RPMI7951 (cell line): ENCODE measurements around the gene ASPHD2. TPM values are rescaled to one million over a fixed set of nuclear protein-coding genes. Genes with fewer than 3 reads are reported as not detected.
"Not testable (repeated sequence)": the region's sequence is repeated elsewhere in the genome, so short reads cannot be mapped to it uniquely, and the experiment has no call there.

ENCODE experiments used
- DNase-seq: peaks from one replicate; pipeline ENCODE4 v3.0.0-alpha.2; 2012; ENCODE audit warnings: low read depth
- total RNA-seq: library from RNA; depleted of rRNA; stranded (reverse); fragments of >200 nt; shearing (Covaris generic); gene quantifications from 2 replicates; pipeline ENCODE4 v1.2.3, GENCODE V29; 2014; rRNA removed

Gene ASPHD2
- total RNA-seq: 1.4 and 2.2 TPM in 2 replicates

GRCh38 chr22:26428515-26429457 is at the start of gene ASPHD2:
ASPHD2 (plus strand) TSS chr22:26429260; CDS start chr22:26433616, 4,356 bp downstream.
- peak; percentile 69 for DNase-seq

GRCh38 chr22:26380072-26380830 is 48.8 kb upstream of the ASPHD2 start:
- DNase-seq: no peak

DNA sequence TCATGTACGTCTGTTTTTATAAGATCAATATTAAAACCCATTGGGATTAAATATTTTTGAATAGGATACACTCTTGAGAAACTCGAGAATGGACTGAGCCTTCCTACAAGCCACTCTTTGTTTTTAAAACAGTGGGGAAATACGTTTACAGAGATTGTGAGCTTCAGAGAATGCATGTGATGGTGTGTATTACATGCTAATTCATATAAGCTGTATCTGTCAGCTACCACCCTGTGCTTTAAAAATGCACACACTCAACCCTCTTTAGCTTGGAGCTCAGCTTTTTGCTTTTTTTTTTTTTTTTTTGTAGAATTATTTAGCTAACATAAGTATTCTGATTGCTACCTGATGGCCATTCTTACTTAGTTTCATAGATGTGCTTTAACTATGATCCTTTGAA is 46.3 kb upstream of the ASPHD2 start:
- no peak for DNase-seq

DNA sequence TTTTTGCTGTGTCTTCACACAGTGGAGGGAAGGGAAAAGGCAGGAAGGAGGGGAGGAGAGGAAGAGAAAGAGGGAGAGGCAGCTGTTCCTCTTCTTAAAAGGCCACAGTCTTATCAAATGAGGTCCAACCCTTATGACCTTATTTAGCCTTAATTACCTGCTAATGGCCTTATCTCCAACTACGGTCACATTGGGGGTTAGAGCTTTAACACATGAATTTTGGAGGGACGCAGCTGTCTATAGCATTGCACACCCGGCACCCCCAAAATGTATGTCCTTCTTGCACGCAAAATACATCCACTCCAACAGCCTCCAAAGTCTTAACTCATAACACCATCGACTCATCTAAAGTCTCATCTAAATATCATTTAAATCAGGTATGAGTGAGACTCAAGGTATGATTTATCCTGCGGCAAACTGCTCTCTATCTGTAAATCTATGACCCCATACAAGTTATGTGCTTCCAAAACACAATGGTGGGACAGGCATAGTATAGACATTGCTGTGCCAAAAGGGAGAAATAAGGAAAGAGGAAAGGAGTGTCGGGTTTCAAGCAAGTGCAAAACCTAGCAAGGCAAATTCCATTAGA is 45.0 kb upstream of the ASPHD2 start:
- DNase-seq: no peak

- no peak for DNase-seq
Observed at GRCh38 chr22:26385164-26385563, 43.9 kb upstream of the ASPHD2 start.

DNA sequence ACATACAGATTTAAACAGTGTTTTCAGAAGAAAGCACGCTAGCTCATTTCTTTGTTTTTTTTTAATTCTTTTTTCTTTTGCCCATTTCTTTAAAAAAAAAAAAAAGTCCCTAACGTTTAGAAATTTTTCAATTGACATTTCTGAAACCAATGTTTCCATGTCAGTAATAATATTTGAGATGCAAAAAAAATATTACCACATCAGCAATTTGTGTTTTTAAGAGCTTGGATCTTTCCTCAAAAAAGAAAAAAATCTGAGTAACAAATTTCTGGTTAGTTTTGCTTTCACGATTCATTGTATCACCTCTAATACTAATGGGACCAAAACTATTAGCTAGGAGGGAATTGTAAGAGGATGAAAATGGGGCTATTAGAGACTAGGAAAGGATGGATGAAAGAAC is 39.9 kb upstream of the ASPHD2 start:
- DNase-seq: no peak

DNA sequence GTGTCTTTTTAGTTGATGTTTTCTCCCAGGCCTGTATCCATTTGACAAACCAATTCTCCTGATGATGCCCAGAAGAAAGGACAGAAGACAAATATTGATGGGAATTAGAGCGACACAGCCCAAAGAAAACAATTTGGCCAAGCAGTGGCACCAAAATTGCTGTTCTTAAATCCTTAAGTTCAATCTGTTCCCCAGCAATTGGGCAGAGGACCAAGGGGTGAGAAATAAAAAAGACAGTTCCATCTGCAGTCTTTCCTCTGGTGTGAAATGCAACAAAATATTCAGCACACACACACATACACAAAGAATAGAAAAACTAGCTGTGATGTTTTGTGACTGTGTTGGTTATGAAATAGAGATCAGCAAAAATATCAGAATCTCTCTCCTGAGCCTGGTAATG is 38.0 kb upstream of the ASPHD2 start:
- DNase-seq: no peak

DNA sequence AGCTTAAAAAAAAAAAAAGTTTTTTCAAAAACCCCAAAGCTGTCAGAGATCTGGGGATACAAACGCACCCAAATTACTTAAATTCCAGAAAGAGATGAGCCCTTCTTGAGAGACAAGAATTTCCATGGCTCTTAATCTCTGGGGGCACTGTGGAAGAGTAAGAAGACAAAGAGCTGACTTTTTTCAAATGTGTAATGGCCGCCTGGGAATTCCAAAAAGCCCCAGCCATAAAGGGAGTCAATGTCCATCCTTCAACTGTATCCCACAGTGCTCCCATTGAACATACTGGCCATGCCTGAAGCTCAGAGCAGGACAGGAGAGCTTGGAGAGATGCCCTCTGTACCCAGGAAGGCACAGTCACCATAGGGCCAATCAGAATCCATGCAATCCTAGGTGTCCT is 37.4 kb upstream of the ASPHD2 start:
- no peak for DNase-seq

- no peak for DNase-seq
Observed at GRCh38 chr22:26393929-26394328, 35.1 kb upstream of the ASPHD2 start.

- DNase-seq: no peak
Observed at GRCh38 chr22:26394777-26395176, 34.3 kb upstream of the ASPHD2 start.

DNA sequence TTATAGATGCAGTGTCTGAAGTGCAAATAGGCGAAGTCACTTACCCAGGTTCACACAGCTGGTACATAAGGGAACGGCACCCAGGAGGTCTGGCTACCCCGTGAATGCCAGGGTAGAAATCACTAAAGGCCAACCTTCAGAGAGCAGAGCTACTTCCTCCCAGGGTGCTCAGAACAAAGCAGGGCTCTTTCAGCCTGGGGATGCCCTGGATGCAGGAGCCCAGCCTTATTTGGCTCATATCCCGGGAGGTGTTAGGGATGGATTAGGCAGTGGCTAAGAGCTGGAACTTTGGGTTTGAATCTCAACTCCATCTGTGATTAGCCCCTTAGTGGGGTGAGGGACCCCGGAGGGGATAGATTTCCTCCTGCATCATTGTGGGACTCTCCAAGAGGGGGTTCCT is 33.1 kb upstream of the ASPHD2 start:
- no peak for DNase-seq

GRCh38 chr22:26398741-26399153 is 30.3 kb upstream of the ASPHD2 start:
- peak; percentile 64 for DNase-seq

DNA sequence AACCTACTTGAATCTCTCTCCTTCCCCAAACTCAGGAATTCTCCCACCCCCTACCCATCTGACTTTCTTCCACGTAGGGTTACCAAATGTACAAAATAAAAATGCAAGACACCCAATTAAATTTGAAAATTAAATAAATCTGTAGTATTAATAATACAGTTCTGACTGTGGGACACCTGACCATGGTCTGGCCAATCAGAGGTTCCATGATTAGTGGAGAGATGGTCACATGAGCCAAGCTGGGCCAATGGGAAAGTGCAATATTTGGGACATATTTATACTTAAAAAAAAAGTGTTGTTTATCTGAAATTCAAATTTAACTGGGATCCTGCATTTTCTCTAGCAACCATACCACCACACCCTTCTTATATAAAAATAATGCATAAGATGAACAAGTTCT is 29.8 kb upstream of the ASPHD2 start:
- DNase-seq: no peak

DNA sequence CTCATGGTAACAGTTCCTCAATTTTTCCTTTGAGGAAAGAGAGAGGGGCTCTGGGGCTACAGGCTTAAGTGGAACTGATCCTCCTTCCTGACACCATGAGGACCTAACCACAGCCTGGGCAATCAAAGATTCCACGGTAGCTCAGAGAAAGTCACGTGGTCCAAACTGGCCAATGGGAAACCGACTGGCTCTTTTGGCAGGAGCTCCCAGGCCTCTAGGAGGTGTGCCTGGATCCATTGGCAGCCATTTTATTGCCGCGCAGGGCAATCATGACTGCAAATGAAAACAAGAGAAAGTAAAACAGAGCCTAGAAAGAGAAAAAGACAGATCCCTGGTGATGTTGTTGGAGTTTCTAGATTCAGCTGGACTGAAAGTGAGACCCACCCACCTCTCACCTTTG is 27.3 kb upstream of the ASPHD2 start:
- DNase-seq: peak; percentile 35

DNA sequence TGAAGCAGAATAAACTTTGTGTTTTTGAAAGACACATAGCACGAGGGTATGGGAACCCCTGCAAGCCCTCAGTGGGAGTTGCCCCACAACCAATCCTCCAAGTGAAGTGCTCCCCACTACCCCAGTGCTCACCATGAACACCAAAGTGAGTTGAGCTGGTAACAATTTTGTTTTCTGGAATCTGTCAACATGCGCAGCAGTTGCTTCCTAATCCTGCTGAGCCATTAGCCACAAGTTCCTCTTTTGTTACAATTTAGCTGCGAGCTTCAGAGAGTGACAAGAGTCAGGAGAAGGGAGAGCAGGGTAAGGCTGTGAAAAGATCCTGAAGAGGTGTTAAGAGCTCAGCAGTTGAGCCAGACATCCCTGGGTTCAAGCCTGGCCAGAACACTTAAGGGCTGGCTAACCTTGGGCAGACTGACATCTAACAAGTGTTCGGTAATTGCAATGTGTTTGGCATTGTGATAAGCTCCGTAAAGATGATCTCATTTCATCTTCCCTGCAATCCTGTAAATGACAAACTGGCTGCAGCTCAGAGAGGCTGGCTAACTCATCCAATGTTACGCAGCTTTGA is 24.1 kb upstream of the ASPHD2 start:
- no peak for DNase-seq

DNA sequence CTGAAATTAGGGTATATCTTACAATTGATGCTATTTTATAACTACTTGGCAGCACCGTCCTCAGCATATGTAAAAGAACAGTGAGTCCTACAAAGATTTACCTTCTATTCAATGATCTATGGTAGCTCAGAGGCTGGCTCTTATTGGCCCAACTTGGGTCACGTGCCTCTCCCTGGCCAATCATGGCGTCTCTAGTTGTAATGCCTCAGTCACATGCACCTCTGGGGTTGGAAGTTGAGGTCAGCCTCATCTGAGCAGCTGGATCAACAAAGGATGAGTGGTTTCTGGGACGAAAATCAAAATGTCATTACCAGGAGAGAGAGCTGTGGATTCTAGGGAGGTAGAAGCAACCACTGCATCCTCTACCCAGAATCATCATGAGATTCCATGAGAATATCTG is 22.9 kb upstream of the ASPHD2 start:
- peak; percentile 71 for DNase-seq

- not testable (repeated sequence) for DNase-seq
Observed at GRCh38 chr22:26408562-26409220, 20.4 kb upstream of the ASPHD2 start.

DNA sequence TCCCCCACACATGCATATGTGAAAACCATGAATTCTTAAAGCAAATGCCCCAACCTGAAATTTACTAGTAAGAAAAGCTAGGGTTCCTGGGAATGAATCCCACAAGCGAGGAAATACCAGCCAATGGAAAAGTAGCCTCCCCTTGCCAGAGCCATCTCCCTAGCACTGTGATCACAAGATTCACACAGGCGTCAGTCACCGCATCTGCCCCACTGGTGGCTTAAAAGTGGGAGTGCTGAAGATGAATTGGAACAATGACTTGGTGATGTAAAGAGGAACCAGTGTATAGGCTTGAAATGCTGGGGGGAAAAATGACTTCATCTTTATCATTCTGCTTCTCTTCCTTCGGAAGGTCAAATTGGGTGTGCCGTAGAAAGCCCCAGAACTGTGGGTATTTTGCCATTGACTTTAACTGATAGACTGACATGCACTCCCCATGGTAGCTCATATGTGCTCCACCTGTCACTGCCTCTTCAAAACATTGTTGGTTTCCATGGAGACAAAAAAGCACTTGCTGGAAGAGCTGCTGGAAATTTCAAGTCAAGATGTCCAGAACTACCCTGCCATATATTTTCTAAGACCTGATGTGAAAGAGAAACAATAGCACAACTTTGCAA is 19.2 kb upstream of the ASPHD2 start:
- peak; percentile 29 for DNase-seq

- DNase-seq: no peak
Observed at GRCh38 chr22:26410386-26410785, 18.7 kb upstream of the ASPHD2 start.

- no peak for DNase-seq
Observed at GRCh38 chr22:26414347-26414746, 14.7 kb upstream of the ASPHD2 start.

- no peak for DNase-seq
Observed at GRCh38 chr22:26416256-26416655, 12.8 kb upstream of the ASPHD2 start.
